Activated CD8-positive, alpha-beta T cell treated with anti-CD3 and anti-CD28 coated beads, Interleukin-2, amount 10 ng/mL, durations not matched to agents 7 days and 5 days (primary cell): Measurements from ENCODE around the gene IFNAR2. TPM values are rescaled to one million over a fixed set of nuclear protein-coding genes. Genes with fewer than 3 reads are reported as not detected.
"Not testable (repeated sequence)": the region's sequence is repeated elsewhere in the genome, so short reads cannot be mapped to it uniquely, and the experiment has no call there.

Source experiments
- ATAC-seq: fragments of 150-1000 bp; cut with Tn5 transposase; one replicate; pipeline ENCODE4 v1.10.0; 2021; ENCODE audit warnings: moderate library complexity
- CTCF ChIA-PET: fragments of 350-600 bp; sonication (Branson Sonifier 250); formaldehyde crosslinking; loops from one replicate; lab custom pipeline; 2021; ENCODE audit warnings: antibody characterized with exemption; lab: Charles Lee
- POLR2A ChIA-PET: fragments of 350-600 bp; sonication (Branson Sonifier 250); formaldehyde crosslinking; loops from one replicate; lab custom pipeline; 2021; ENCODE audit warnings: antibody characterized with exemption; lab: Charles Lee
- DNase-seq: peaks from one replicate; pipeline ENCODE4 v3.0.0-alpha.2; 2020
- H3K27ac Mint-ChIP-seq: one replicate; pipeline ENCODE4 v1.8.0; 2021; ENCODE audit warnings: mild to moderate bottlenecking, mixed read lengths
- H3K27me3 Mint-ChIP-seq: one replicate; pipeline ENCODE4 v1.8.0; 2021; ENCODE audit warnings: low read depth, mixed read lengths
- H3K36me3 Mint-ChIP-seq: one replicate; pipeline ENCODE4 v1.8.0; 2021; ENCODE audit warnings: low read depth, mixed read lengths
- H3K4me1 Mint-ChIP-seq: one replicate; pipeline ENCODE4 v1.8.0; 2021; ENCODE audit warnings: low read depth, mixed read lengths
- H3K4me3 Mint-ChIP-seq: one replicate; pipeline ENCODE4 v1.8.0; 2021; ENCODE audit warnings: mild to moderate bottlenecking, mixed read lengths
- H3K9me3 Mint-ChIP-seq: one replicate; pipeline ENCODE4 v1.8.0; 2022; ENCODE audit warnings: mixed read lengths; ENCODE audit not compliant: insufficient read depth
- total RNA-seq, 2 experiments: library from RNA; stranded (reverse); gene quantifications; one replicate each; pipeline ENCODE4 v1.2.3, GENCODE V29; 2021

IFNAR2 gene
- total RNA-seq, 2 experiments from 2014 or later: 54.6 to 62.4 TPM

DNA sequence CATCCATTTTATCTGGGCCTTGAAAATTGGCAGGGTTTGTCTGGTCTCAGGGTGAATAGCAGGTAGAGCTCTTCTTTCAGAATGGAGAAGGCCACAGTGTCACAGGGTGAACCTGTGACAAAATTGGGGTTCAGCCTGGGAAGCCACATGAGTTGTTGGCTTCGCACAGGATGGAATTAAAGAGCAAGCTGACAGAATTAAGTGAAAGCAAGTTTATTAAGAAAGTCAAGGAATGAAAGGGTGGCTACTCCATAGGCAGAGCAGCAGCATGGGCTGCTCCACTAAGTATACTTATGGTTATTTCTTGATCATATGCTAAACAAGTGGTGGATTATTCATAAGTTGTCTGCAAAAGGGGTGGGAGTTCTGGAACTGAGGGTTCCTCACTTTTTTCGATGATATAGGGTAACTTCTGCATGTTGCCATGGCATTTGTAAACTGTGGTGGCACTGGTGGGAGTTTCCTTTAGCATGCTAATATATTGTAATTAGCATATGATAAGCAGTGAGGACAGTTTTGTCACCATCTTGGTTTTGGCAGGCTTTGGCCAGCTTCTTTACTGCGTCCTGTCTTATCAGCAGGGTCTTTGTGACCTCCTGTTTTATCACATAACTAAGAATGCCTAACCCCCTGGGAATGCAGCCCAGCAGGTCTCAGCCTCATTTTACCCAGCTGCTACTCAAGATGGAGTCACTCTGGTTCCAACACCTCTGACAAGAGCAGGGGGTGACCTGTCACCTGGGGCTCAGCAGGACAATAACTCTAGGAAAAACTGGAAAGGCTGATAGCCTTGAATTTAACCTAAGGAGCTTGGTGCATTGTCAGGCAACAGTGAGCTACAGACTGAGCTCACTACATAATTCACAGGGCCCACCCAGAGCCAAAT is 5.1 kb downstream of the IFNAR2 start:
- Mint-ChIP-seq H3K36me3 (peaks cover 66% of the 10 kb centered on the region), H3K27me3 (no peaks in the 10 kb centered on the region), H3K9me3 (no peaks in the 10 kb centered on the region), H3K4me1 (peaks cover 66% of the 10 kb centered on the region), H3K4me3 (no peak overlapping the region), H3K27ac (peak overlapping the region; percentile 68)
- DNase-seq (peak; percentile 18), ATAC-seq (no peak)
- CTCF ChIA-PET: interaction anchor here (2.0 to 3.1 kb wide), 2 partner anchors 38 to 126 kb away, joined by 9 to 11 read pairs; no protein-coding TSS in a partner anchor
- POLR2A ChIA-PET: interaction anchor here (0.6 kb wide), 1 partner anchor 24 kb away, joined by 3 read pairs; no protein-coding TSS in a partner anchor

DNA sequence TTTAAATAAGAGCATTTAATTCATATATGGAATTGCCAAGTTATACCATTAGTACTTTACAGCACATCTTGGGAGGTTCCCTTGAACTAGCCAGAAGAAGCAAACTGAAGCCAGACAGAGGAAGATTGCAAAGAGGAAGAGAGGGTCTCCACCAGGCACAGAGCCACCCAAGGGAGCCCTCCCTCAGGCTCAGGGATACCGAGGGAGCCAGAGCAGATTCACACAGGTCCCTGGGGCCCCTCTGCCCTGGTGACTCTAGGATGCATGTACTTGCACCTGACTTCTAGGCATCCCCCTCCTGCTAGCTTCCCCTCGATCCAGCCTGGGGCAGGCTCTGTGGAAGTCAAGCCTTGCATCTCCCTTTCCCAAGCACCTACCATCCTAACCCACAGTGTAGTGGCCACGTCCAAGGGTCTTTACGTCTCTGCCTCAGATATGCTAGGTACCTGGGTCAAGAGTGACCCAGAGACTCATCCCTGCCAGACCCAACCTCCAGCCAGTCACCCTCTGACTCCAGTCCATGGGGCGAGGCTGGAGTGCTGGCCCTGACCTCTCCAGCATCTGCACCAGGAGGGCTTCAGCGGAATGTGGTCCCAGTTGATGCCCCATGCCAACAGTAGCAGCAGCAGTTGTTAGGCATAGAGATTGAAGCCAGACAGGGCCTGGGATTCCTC is 6.4 kb downstream of the IFNAR2 start:
- no peaks in the 10 kb centered on the region for H3K27me3 Mint-ChIP-seq
- no peaks in the 10 kb centered on the region for H3K9me3 Mint-ChIP-seq
- peaks cover 65% of the 10 kb centered on the region for H3K36me3 Mint-ChIP-seq
- peak overlapping the region; percentile 40 for H3K27ac Mint-ChIP-seq
- ATAC-seq (no peak), DNase-seq (peak; percentile 18)
- H3K4me3 Mint-ChIP-seq: no peak overlapping the region
- peaks cover 75% of the 10 kb centered on the region for H3K4me1 Mint-ChIP-seq
- ChIA-PET CTCF (interaction anchor here (2.9 kb wide), 1 partner anchor 31 kb away, joined by 9 read pairs; no protein-coding TSS in a partner anchor), POLR2A (interaction anchor here (1.1 kb wide), 1 partner anchor 24 kb away, joined by 3 read pairs; no protein-coding TSS in a partner anchor)

DNA sequence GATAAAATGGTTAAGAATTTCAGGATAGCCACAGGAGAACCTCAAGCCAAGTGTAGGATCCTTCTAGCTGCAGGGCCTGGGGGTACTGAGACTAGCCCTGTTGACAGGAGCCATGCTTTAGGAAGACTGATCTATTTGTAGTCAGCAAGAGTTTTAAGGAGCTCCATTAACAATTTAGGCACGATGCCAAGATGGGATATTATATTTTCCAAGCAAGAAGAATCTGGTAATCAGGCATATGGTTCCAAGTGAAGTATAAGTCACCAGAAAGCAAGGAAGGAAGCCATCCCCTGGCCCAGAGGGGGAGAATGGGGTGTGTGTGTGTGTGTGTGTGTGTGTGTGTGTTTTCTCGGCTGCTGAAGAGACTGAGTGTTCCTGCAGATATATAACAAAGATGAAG is 7.0 kb downstream of the IFNAR2 start:
- DNase-seq (no peak), ATAC-seq (no peak)
- H3K9me3 Mint-ChIP-seq: no peaks in the 10 kb centered on the region
- peaks cover 79% of the 10 kb centered on the region for H3K4me1 Mint-ChIP-seq
- no peak overlapping the region for H3K4me3 Mint-ChIP-seq
- peaks cover 62% of the 10 kb centered on the region for H3K36me3 Mint-ChIP-seq
- CTCF ChIA-PET: interaction anchor here (0.6 to 2.9 kb wide), 3 partner anchors 32 to 124 kb away, joined by 3 to 9 read pairs (median 3); no protein-coding TSS in a partner anchor
- H3K27me3 Mint-ChIP-seq: no peaks in the 10 kb centered on the region
- POLR2A ChIA-PET: interaction anchor here (0.6 to 1.1 kb wide), 2 partner anchors 25 to 125 kb away, joined by 3 to 4 read pairs; no protein-coding TSS in a partner anchor
- peak overlapping the region; percentile 40 for H3K27ac Mint-ChIP-seq

DNA sequence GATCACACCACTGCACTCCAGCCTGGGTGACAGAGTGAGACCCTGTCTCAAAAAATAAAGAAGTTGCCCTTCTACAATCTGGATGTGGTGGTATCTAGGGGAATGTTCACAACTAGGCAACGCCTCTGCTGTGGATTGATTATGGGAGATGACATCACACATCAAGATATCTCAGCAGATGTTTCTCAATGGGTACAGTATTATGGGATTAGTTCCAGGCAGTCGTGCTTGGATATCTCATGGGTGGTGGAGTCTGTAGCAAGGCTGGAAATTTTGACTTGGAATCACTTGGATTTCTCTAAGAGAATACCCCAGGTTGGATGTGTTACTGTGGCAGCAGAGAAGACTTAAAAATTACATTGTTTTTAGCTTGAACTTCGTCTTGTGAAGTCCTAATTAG is 7.7 kb downstream of the IFNAR2 start:
- CTCF ChIA-PET: interaction anchor here (0.8 to 2.9 kb wide), 7 partner anchors 11 to 124 kb away, joined by 3 to 10 read pairs (median 7); partner anchors contain the start of gene IFNAR1
- H3K36me3 Mint-ChIP-seq: peaks cover 63% of the 10 kb centered on the region
- peak overlapping the region; percentile 87 for H3K27ac Mint-ChIP-seq
- POLR2A ChIA-PET: interaction anchor here (0.6 to 2.4 kb wide), 4 partner anchors 28 to 144 kb away, joined by 4 to 13 read pairs (median 4); partner anchors contain the start of gene IL10RB
- peaks cover 79% of the 10 kb centered on the region for H3K4me1 Mint-ChIP-seq
- no peaks in the 10 kb centered on the region for H3K27me3 Mint-ChIP-seq
- H3K4me3 Mint-ChIP-seq: no peak overlapping the region
- no peaks in the 10 kb centered on the region for H3K9me3 Mint-ChIP-seq
- DNase-seq (no peak), ATAC-seq (no peak)

DNA sequence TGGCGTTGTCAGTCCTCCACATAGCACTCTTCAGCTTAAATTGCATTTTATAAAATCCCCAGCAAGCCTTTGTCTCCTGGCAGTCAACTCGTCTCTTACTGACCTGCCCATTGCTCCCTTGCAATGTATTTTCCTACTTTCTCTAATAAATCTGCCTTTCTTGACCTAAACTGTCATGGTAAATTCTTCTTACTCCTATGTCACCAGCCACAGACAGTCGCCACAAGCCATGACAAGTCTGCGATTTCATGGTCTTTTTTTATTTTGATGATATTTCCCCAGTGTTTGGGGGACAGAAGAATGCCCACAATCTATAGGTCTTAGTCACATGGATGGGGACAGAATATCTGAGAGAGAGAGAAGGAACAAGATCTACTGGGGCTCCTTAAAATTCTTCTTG is 8.4 kb downstream of the IFNAR2 start:
- POLR2A ChIA-PET: interaction anchor here (0.6 to 2.4 kb wide), 7 partner anchors 8 to 143 kb away, joined by 3 to 13 read pairs (median 4); partner anchors contain the start of genes IFNAR2 and IL10RB
- Mint-ChIP-seq H3K4me1 (peaks cover 74% of the 10 kb centered on the region), H3K27me3 (no peaks in the 10 kb centered on the region), H3K27ac (peak overlapping the region; percentile 87), H3K4me3 (peak overlapping the region; percentile 56), H3K36me3 (peaks cover 58% of the 10 kb centered on the region), H3K9me3 (no peaks in the 10 kb centered on the region)
- CTCF ChIA-PET: interaction anchor here (0.8 to 2.9 kb wide), 7 partner anchors 11 to 87 kb away, joined by 3 to 10 read pairs (median 7); partner anchors contain the start of gene IFNAR1
- DNase-seq: no peak
- peak; percentile 51 for ATAC-seq

DNA sequence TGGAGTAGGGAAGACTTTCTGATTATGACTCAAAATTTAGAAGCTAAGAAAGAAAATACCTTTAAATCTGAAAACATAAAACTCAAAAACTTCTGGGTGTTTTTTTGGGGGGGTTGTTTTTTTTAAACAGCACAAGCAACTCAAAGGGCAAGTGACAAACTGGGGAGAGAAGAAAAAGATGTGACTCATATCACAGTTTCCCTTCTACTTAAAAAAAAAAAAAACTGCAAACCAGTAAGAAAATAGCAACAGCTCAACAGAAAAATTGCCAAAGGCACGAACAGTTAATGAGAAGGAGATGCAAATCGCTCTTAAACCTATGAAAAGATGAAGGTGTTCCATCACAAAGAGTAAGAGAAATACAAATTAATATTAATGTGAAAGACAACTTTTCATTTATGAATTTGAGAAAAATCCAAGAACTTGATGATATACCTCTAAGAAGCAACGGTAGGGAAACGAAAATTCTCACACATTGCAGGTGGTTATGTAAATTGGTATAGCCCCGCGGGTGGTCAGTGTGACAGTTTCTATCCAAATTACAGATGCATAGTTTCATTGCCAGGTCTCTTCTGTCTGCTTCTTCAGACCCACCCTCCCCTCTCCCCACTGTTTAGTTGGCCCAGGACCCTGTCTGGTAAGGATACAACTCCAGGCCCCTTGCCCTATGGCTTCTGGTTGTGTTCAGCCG is 9.0 kb downstream of the IFNAR2 start:
- POLR2A ChIA-PET: interaction anchor here (0.6 to 2.4 kb wide), 7 partner anchors 9 to 142 kb away, joined by 3 to 13 read pairs (median 4); partner anchors contain the start of genes IFNAR2 and IL10RB
- Mint-ChIP-seq H3K9me3 (no peaks in the 10 kb centered on the region), H3K36me3 (peaks cover 60% of the 10 kb centered on the region), H3K27ac (peak overlapping the region; percentile 87), H3K27me3 (no peaks in the 10 kb centered on the region), H3K4me3 (peak overlapping the region; percentile 56), H3K4me1 (peaks cover 74% of the 10 kb centered on the region)
- CTCF ChIA-PET: interaction anchor here (0.8 to 2.9 kb wide), 7 partner anchors 12 to 86 kb away, joined by 3 to 10 read pairs (median 7); partner anchors contain the start of gene IFNAR1
- ATAC-seq (peak; percentile 54), DNase-seq (peak; percentile 23)

DNA sequence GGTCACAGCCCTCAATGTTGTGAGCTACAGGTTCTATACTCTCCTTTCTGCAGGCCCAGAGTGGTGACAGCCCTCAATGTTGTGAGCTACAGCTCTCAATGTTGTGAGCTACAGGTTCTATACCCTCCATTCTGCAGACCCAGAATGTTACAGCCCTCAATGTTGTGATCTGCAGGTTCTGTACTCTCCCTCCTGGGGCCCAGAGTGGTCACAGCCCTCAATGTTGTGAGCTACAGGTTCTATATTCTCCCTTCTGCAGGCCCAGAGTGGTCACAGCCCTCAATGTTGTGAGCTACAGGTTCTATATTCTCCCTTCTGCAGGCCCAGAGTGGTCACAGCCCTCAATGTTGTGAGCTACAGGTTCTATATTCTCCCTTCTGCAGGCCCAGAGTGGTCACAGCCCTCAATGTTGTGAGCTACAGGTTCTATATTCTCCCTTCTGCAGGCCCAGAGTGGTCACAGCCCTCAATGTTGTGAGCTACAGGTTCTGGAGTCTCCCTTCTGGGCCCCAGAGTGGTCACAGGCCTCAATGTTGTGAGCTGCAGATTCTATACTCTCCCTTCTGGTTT is 9.9 kb downstream of the IFNAR2 start:
- peaks cover 62% of the 10 kb centered on the region for H3K36me3 Mint-ChIP-seq
- DNase-seq, ATAC-seq: not testable (repeated sequence)

DNA sequence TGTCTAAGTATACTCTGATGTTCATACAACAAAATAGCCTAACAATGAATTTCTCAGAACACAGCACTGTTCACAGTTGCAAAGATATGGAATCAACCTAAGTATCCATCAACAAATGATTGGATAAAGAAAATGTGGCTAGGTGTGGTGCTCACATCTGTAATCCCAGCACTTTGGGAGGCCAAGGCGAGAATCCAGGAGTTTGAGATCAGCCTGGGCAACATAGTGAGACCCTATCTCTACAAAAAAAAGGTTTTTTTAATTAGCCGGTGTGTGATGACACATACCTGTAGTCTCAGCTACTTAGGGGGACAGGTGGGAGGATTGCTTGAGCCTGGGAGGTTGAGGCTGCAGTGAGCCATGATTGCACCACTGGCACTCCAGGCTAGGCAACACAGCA is 10.7 kb downstream of the IFNAR2 start:
- no peak overlapping the region for H3K27ac Mint-ChIP-seq
- POLR2A ChIA-PET: interaction anchor here (1.0 kb wide), 1 partner anchor 140 kb away, joined by 3 read pairs; no protein-coding TSS in a partner anchor

More for the DNA sequence above, 9.9 kb downstream of the IFNAR2 start:
- H3K27me3 Mint-ChIP-seq, H3K9me3 Mint-ChIP-seq: not testable (repeated sequence)
- peak overlapping the region; percentile 9 for H3K4me3 Mint-ChIP-seq
- H3K4me1 Mint-ChIP-seq: peaks cover 76% of the 10 kb centered on the region
- ChIA-PET POLR2A (interaction anchor here (1.0 to 2.4 kb wide), 3 partner anchors 10 to 141 kb away, joined by 3 to 13 read pairs (median 8); partner anchors contain the start of genes IFNAR2 and IL10RB), CTCF (interaction anchor here (0.8 to 2.8 kb wide), 4 partner anchors 15 to 86 kb away, joined by 3 to 14 read pairs (median 6); partner anchors contain the start of gene IFNAR1)
- peak overlapping the region; percentile 67 for H3K27ac Mint-ChIP-seq

DNA sequence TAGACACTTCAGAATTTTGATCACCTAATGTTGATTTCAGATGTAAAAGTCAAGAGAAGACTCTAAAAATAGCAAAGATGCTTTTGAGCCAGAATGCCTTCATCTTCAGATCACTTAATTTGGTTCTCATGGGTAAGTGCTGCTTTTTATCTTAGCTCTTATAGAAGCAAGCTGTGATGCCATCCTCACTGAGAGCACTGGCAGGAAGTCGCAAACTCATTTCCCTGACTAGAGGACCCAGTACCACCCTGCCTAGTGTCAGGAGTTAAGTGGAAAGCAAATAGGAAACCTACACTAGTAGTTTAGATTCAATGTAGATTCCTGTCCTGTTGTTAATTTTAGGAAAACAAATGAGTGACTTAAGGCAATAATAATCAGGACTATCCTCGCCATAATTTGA is 12.1 kb downstream of the IFNAR2 start:
- H3K27ac Mint-ChIP-seq: peak overlapping the region; percentile 58
- DNase-seq (peak; percentile 36), ATAC-seq (no peak)
- peaks cover 86% of the 10 kb centered on the region for H3K4me1 Mint-ChIP-seq
- H3K4me3 Mint-ChIP-seq: no peak overlapping the region
- H3K36me3 Mint-ChIP-seq: peaks cover 69% of the 10 kb centered on the region
- POLR2A ChIA-PET: interaction anchor here (1.6 kb wide), 1 partner anchor 13 kb away, joined by 6 read pairs; no protein-coding TSS in a partner anchor
- CTCF ChIA-PET: interaction anchor here (1.8 to 2.8 kb wide), 2 partner anchors 45 to 119 kb away, joined by 6 to 14 read pairs; no protein-coding TSS in a partner anchor
- H3K27me3 Mint-ChIP-seq: no peaks in the 10 kb centered on the region
- H3K9me3 Mint-ChIP-seq: no peaks in the 10 kb centered on the region

More for the DNA sequence above, 10.7 kb downstream of the IFNAR2 start:
- Mint-ChIP-seq H3K9me3 (no peaks in the 10 kb centered on the region), H3K36me3 (peaks cover 63% of the 10 kb centered on the region), H3K4me3 (no peak overlapping the region), H3K4me1 (peaks cover 80% of the 10 kb centered on the region), H3K27me3 (no peaks in the 10 kb centered on the region)
- DNase-seq: no peak
- ATAC-seq: no peak
- CTCF ChIA-PET: interaction anchor here (0.9 to 2.8 kb wide), 4 partner anchors 9 to 121 kb away, joined by 3 to 14 read pairs (median 6); no protein-coding TSS in a partner anchor

DNA sequence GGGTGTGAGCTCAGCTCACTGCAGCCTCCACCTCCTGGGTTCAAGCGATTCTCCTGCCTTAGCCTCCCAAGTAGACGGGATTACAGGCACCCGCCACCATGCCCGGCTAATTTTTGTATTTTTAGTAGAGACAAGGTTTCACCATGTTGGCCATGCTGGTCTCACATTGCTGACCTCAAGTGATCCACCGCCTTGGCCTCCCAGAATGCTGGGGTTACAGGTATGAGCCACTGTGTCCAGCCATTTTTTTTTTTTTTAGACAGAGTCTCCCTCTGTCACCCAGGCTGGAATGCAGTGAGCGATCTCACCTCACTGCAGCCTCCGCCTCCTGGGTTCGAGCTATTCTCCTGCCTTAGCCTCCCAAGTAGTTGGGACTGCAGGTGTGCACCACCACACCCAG is 13.1 kb downstream of the IFNAR2 start:
- DNase-seq, H3K9me3 Mint-ChIP-seq, H3K27me3 Mint-ChIP-seq, H3K4me3 Mint-ChIP-seq, ATAC-seq: not testable (repeated sequence)
- Mint-ChIP-seq H3K4me1 (peaks cover 86% of the 10 kb centered on the region), H3K36me3 (peaks cover 72% of the 10 kb centered on the region), H3K27ac (peak overlapping the region; percentile 88)
- ChIA-PET CTCF (interaction anchor here (0.6 kb wide), 1 partner anchor 343 kb away, joined by 3 read pairs; no protein-coding TSS in a partner anchor), POLR2A (interaction anchor here (0.7 kb wide), 2 partner anchors 9 to 10 kb away, joined by 3 read pairs; no protein-coding TSS in a partner anchor)
